ENCODE data around the gene CCDC167. TPM values are rescaled to one million over a fixed set of nuclear protein-coding genes. Genes with fewer than 3 reads are reported as not detected.

The CCDC167 gene
- total RNA-seq, 1 experiment from 2014 or later: 31.9 TPM

GRCh38 chr6:37506479-37506878 lies 6.8 kb upstream of the CCDC167 start:
- H3K18ac ChIP-seq (ENCODE audit: insufficient read length, low read depth, low read length): no peak overlapping the region
- no peak overlapping the region for H3K9ac ChIP-seq (ENCODE audit: extremely low read depth, insufficient read length, low read length)
- H3K9me3 Mint-ChIP-seq: no peaks in the 10 kb centered on the region
- no peak overlapping the region for H3K14ac ChIP-seq (ENCODE audit: insufficient read depth, low read length)
- no peak overlapping the region for H3K4ac ChIP-seq (ENCODE audit: low read depth, low read length)
- no peak overlapping the region for H3K4me3 Mint-ChIP-seq
- peaks cover 4% of the 10 kb centered on the region; the same call in 1 of the 2 replicates for H3K4me1 ChIP-seq (ENCODE audit: insufficient read depth, low read length)
- no peak overlapping the region for H2BK20ac ChIP-seq (ENCODE audit: low read depth, low read length, poor library complexity, severe bottlenecking)
- no peaks in the 10 kb centered on the region for H3K23me2 ChIP-seq (ENCODE audit: insufficient read length, low read depth, low read length, poor library complexity, severe bottlenecking)
- H3K4me2 ChIP-seq (ENCODE audit: insufficient read depth, insufficient read length, low read length): no peak overlapping the region
- peaks cover 0 to 5% (median 0%) of the 10 kb centered on the region in 3 experiments; a peak in 3 of 7 replicates for H3K36me3 Mint-ChIP-seq (ENCODE audit: insufficient read depth in 1 of 3, low read depth in 3 of 3)
- H4K91ac ChIP-seq (ENCODE audit: insufficient read length, low read depth, low read length): no peak overlapping the region
- no CpG with 5 or more reads among the region's 4 CpGs for WGBS (ENCODE audit: extremely low coverage, insufficient read length, low lambda C conversion rate)
- no peak overlapping the region for H2AFZ ChIP-seq (ENCODE audit: low read length)
- H4K5ac ChIP-seq (ENCODE audit: insufficient read length, low read depth, low read length): no peak overlapping the region
- no peaks in the 10 kb centered on the region for H4K20me1 ChIP-seq (ENCODE audit: control insufficient read depth, insufficient read depth, insufficient read length)
- H3K27me3 Mint-ChIP-seq (ENCODE audit: low read depth): peaks cover 34% of the 10 kb centered on the region
- no peak overlapping the region for H2BK15ac ChIP-seq (ENCODE audit: low read depth, low read length)
- H4K8ac ChIP-seq (replicated peaks; ENCODE audit: insufficient read length, low read depth, low read length): no peak overlapping the region
- H3K9me3 ChIP-seq (ENCODE audit: control insufficient read depth, low read depth, low read length): no peaks in the 10 kb centered on the region
- H3K27ac Mint-ChIP-seq: no peak overlapping the region
- H3K79me2 ChIP-seq (ENCODE audit: insufficient read depth, low read length): no peaks in the 10 kb centered on the region
- no peaks in the 10 kb centered on the region for H3K79me1 ChIP-seq (ENCODE audit: insufficient read depth, low read depth, low read length, poor library complexity, severe bottlenecking)
- no peak overlapping the region for H3K27ac ChIP-seq (ENCODE audit: insufficient read length, low read depth, low read length)
- H3K4me1 Mint-ChIP-seq: peaks cover 14 to 43% of the 10 kb centered on the region in 2 experiments
- no peak overlapping the region for H3T11ph ChIP-seq (ENCODE audit: low read length)
- H2BK12ac ChIP-seq (ENCODE audit: insufficient read length, low read depth, low read length): no peak overlapping the region
- H2BK120ac ChIP-seq (ENCODE audit: low read depth, low read length, poor library complexity, severe bottlenecking): no peak overlapping the region
- H2BK5ac ChIP-seq (ENCODE audit: insufficient read length, low read length): no peak overlapping the region
- no peak overlapping the region for H3K56ac ChIP-seq (ENCODE audit: insufficient read length, low read depth, low read length)
- no peak for DNase-seq
- no peak for TF ChIP-seq CTCF (conservative IDR thresholded peaks at IDR 0.05)
- peaks cover 3% of the 10 kb centered on the region; the same call in 1 of the 2 replicates for H3K27me3 ChIP-seq (ENCODE audit: insufficient read depth, low read length)
- H2AK5ac ChIP-seq (ENCODE audit: insufficient read length, low read length): no peak overlapping the region
- H3K23ac ChIP-seq (ENCODE audit: insufficient read length, low read depth, low read length): no peak overlapping the region
